ENCODE data around the gene KIAA0930. TPM values are rescaled to one million over a fixed set of nuclear protein-coding genes. Genes with fewer than 3 reads are reported as not detected.

Gene KIAA0930
- 10 to 100 TPM; 24.0 to 26.1 TPM for total RNA-seq

DNA sequence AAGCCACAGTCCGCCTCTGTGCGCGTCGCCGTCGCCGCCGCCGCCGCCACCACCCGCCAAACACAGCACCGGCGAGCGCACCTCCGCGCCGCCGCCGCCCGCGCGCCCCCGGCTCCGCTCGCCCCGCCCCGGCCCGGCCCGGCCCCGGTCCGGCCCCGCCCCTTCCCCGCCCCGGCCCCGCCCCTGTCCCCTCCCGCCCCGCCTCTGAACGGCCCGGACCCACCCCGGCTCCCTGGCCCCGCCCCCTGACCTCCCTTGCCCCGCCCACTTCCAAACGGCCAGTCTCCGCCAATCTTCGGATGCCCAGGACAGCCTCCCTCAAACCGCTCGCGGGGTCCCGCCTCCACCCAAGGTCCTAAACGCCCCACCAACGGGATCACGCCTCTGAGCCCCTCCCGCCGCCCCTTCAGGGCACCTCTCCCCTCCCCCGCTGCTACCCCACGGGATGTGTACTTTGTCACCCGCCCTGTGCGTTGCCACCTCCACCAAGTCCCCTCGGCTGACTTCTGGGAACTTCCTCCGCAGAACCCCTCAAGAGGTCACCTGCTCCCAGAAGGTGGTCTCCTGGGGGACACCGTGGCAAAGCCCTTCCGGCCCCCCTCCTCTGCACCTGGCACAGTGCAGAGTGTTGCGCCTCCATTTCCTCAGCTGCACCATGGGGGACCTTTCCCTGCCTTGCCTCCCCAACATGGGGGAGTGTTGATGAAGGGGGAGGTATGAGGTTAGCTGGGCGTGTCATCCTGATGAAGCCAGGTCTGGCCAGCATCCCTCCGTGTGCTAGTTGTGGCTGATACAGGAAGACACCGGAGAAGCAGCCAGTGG lies at the start of gene KIAA0930:
Gene KIAA0930, minus strand, starts transcription at position 85 of the 822 bp plus-strand sequence. CDS start 191 bp downstream, outside the sequence.

DNA sequence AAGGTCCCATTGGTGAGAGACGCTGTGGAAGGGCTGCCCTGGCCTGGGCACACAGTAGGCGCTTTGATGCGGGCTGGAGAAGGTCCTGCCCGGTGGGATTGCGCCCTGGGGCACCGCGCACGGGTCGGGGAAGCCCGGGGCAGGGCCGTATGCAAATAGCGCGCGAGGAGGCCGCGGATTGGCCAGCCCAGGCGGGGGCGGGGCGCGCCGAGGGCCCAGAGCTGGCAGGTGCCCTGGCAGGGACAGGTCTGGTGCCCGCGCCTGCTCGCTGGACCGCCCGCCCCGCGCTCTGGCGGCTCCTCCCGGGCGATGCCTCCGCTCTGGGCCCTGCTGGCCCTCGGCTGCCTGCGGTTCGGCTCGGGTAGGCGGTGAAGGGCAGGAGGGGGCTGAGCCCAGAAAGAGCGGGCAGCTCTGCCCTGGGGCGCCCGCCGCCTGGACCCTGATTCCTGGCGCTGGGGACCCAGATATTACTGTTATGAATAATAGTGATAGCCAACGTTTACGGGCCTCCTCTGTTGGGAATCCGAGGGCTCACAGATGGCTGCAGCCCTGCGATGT lies 44.1 kb upstream of the KIAA0930 start, which contains the start of gene UPK3A:
Gene UPK3A, plus strand, starts transcription at position 245 of the 558 bp plus-strand sequence. Its CDS starts 65 bp downstream, at position 310.

GRCh38 chr22:45163451-45164269 lies 77.0 kb downstream of the KIAA0930 start, which contains the start of gene NUP50:
Gene NUP50, plus strand, starts transcription at chr22:45163925. Its CDS starts 4,253 bp downstream, at chr22:45168178.

Small RNAs within 50 kb of the gene (microRNA-seq; reads per million reads assigned to microRNA genes)
- gene MIR1249 (ENCODE audit: borderline microRNAs expressed, borderline replicate concordance), result not detected

Other genes starting within 250 kb of the KIAA0930 start
- gene PHF21B, start 230.9 kb downstream of the KIAA0930 start, total RNA-seq, result not detected
- 100 to 1,000 TPM; 157 to 161 TPM for gene NUP50, start 77.0 kb downstream of the KIAA0930 start, total RNA-seq
- gene UPK3A, start 44.1 kb upstream of the KIAA0930 start, total RNA-seq, result not detected
- 10 to 100 TPM; 65.9 to 66.3 TPM for gene FAM118A, start 69.0 kb upstream of the KIAA0930 start, total RNA-seq
- gene SMC1B, start 172.7 kb upstream of the KIAA0930 start, total RNA-seq, result under 1 TPM; 0.53 to 0.60 TPM
- gene RIBC2, start 172.8 kb upstream of the KIAA0930 start, total RNA-seq, result 1 to 10 TPM; 7.8 to 8.2 TPM